Measurements from ENCODE around the gene GRB10. TPM values are rescaled to one million over a fixed set of nuclear protein-coding genes. Genes with fewer than 3 reads are reported as not detected.

Gene GRB10
- total RNA-seq, 1 donor from 2014 or later: 48.6 TPM

DNA sequence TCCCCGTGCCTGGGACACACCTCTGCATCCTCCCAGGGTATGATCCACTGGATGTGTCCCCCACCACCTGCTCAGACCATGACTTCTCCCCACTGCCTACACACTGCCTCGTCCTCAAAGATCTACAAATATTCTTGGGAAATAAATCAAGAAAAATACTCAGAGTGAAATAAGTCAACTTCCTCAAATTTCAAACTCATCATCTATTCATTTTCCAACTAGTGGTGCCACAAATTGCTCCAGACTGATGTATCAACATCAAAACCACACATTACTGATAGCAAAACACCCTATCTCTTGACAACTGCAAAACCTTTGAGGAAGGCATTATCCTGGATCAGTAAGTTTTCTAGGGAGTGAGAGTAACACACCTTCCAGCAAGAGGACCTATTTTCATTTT is 87.7 kb downstream of the GRB10 start:
- H3K4me1 ChIP-seq: peaks cover 5% of the 10 kb centered on the region
- H3K27ac ChIP-seq: no peak overlapping the region
- H3K27me3 ChIP-seq: no peaks in the 10 kb centered on the region
- H3K9me3 ChIP-seq: no peaks in the 10 kb centered on the region
- DNase-seq (ENCODE audit: extremely low spot score in 2 of 2): no peak
- no peak overlapping the region for H3K4me3 ChIP-seq
- no peaks in the 10 kb centered on the region for H3K36me3 ChIP-seq
- intact Hi-C loops (cut with DNase I): no loop called here
- TF ChIP-seq POLR2AphosphoS5 (IDR thresholded peaks at IDR 0.05; ENCODE audit: insufficient read depth in 1 of 2, low read depth in 1 of 2) (no peak), POLR2A (IDR thresholded peaks at IDR 0.05) (no peak)
- TF ChIP-seq, protein P1, sequence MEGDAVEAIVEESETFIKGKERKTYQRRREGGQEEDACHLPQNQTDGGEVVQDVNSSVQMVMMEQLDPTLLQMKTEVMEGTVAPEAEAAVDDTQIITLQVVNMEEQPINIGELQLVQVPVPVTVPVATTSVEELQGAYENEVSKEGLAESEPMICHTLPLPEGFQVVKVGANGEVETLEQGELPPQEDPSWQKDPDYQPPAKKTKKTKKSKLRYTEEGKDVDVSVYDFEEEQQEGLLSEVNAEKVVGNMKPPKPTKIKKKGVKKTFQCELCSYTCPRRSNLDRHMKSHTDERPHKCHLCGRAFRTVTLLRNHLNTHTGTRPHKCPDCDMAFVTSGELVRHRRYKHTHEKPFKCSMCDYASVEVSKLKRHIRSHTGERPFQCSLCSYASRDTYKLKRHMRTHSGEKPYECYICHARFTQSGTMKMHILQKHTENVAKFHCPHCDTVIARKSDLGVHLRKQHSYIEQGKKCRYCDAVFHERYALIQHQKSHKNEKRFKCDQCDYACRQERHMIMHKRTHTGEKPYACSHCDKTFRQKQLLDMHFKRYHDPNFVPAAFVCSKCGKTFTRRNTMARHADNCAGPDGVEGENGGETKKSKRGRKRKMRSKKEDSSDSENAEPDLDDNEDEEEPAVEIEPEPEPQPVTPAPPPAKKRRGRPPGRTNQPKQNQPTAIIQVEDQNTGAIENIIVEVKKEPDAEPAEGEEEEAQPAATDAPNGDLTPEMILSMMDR (IDR thresholded peaks at IDR 0.05): no peak

DNA sequence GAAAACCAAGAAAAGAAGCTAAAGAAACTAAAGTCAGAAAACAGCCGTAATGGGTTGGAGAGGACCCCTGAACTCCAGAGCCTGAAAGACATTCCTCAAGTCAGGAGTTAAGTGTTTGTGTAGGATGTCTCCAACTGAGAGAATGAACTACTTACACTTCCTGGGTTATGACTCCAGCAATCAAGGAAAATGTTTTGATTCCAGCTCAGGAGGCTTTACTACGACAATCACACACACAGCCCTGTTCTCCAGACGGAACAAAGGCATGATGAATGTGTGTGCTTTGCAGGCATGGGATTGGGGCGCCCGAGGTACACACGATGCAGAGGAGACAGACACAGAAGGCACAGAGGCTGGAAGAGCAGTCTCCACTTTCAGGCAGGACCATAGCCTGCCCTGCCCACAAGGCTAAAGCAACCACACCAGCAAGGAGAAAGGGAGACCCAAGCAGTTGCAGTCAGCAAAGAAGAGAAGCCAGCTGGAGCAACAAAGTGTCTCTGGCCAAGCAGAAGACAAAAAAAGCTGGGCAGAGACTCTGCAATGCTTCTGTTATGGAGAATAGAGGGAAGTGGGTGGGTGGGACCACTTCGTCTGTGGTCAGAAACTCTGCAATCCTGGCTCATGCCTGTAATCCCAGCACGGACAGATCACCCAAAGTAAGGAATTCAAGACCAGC is 89.1 kb downstream of the GRB10 start:
- no peak overlapping the region for H3K4me3 ChIP-seq
- H3K9me3 ChIP-seq: no peaks in the 10 kb centered on the region
- TF ChIP-seq POLR2A (IDR thresholded peaks at IDR 0.05) (no peak), POLR2AphosphoS5 (IDR thresholded peaks at IDR 0.05; ENCODE audit: insufficient read depth in 1 of 2, low read depth in 1 of 2) (no peak)
- TF ChIP-seq, protein P1 (IDR thresholded peaks at IDR 0.05): no peak
- H3K27ac ChIP-seq: no peak overlapping the region
- peaks cover 6% of the 10 kb centered on the region for H3K4me1 ChIP-seq
- no peak for DNase-seq (ENCODE audit: extremely low spot score in 2 of 2)
- no peaks in the 10 kb centered on the region for H3K27me3 ChIP-seq
- intact Hi-C loops (cut with DNase I): no loop called here
- no peaks in the 10 kb centered on the region for H3K36me3 ChIP-seq

DNA sequence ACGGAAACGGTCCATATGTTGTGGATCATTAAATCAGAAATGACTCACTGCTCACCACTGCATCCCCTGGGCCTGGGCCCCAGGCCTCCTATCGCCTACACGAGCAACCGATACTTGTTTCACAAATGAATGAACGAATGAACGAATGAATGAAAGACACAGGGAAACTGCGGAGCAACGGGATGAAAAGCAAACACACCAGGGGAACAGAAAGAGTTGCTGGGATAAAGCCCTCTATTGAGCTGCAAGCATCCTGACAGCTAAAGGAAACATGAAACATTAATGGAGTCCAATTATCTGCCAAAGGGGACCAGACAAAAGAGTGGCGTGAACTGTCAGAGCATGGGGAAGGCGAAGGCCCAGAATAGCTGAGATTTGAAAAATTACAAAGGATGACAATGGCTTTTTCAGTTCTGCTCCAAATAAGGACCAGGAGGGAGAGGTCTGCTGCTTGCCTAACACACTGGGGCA is 92.1 kb downstream of the GRB10 start:
- H3K4me3 ChIP-seq: no peak overlapping the region
- no peaks in the 10 kb centered on the region for H3K27me3 ChIP-seq
- no peaks in the 10 kb centered on the region for H3K9me3 ChIP-seq
- DNase-seq (ENCODE audit: extremely low spot score in 2 of 2): no peak
- no peak overlapping the region for H3K27ac ChIP-seq
- intact Hi-C loops (cut with DNase I): no loop called here
- TF ChIP-seq, protein P1 (IDR thresholded peaks at IDR 0.05): no peak
- TF ChIP-seq POLR2A (IDR thresholded peaks at IDR 0.05) (no peak), POLR2AphosphoS5 (IDR thresholded peaks at IDR 0.05; ENCODE audit: insufficient read depth in 1 of 2, low read depth in 1 of 2) (no peak)
- peaks cover 13% of the 10 kb centered on the region for H3K4me1 ChIP-seq
- H3K36me3 ChIP-seq: no peaks in the 10 kb centered on the region

DNA sequence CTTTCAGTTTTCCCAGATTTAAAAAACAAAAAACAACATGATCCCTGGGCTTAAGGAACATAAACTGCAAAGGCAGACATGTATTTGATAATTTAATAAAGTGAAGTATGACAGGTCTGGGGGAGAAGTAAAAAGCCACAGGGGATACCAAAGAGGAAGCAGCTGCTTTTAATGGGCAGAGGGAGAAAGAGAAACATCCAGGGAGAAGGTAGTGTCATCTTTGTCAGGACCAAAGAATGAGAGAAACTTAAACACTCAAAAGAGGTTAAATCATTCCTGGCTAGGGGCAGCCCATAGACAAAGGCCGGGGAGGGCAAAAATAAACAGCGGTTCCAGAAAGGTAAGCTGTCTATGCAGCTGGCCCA is 94.5 kb downstream of the GRB10 start:
- no peak for DNase-seq (ENCODE audit: extremely low spot score in 2 of 2)
- Histone ChIP-seq H3K36me3 (no peaks in the 10 kb centered on the region), H3K9me3 (no peaks in the 10 kb centered on the region), H3K4me3 (no peak overlapping the region), H3K27ac (no peak overlapping the region), H3K4me1 (peaks cover 16% of the 10 kb centered on the region), H3K27me3 (no peaks in the 10 kb centered on the region)
- TF ChIP-seq POLR2AphosphoS5 (IDR thresholded peaks at IDR 0.05; ENCODE audit: insufficient read depth in 1 of 2, low read depth in 1 of 2) (no peak), POLR2A (IDR thresholded peaks at IDR 0.05) (no peak)
- TF ChIP-seq, protein P1 (IDR thresholded peaks at IDR 0.05): no peak
- intact Hi-C loops (cut with DNase I): loop anchor here (10.0 kb wide), 1 partner anchor 223 kb away; no protein-coding TSS in a partner anchor

DNA sequence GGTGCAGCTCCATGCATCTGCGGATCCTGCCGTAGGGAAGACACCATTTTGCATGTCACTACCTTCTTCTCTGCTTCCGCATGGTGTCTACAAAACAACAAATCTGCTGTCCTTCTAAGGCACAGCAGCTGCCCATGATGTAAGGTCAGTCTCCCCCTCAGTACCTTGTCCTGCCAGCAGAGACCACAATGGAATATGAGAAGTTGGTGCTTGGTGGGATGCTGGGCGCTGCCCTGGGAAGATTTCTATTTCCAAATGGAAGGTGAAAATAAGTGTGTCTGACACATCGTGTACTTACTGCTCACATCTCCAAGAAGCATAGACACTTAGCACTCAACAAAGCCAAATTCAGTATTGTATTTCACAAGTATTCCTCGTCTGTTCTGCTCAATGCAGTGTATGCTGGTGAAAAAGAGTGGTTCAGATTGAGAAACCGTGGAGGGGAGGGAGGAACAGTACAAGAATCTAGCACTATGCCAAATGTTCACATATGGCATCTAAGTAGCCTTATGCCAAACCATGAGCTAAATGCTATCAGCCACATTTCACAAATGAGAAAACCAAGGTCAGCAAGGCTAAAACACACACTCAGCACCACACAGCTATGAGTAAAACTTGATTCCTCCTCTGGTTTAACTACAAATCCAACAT is 95.0 kb downstream of the GRB10 start:
- no peaks in the 10 kb centered on the region for H3K27me3 ChIP-seq
- DNase-seq (ENCODE audit: extremely low spot score in 2 of 2): no peak
- H3K36me3 ChIP-seq: no peaks in the 10 kb centered on the region
- intact Hi-C loops (cut with DNase I): loop anchor here (10.0 kb wide), 1 partner anchor 223 kb away; no protein-coding TSS in a partner anchor
- H3K27ac ChIP-seq: no peak overlapping the region
- no peak for TF ChIP-seq POLR2AphosphoS5 (IDR thresholded peaks at IDR 0.05; ENCODE audit: insufficient read depth in 1 of 2, low read depth in 1 of 2)
- TF ChIP-seq POLR2A (IDR thresholded peaks at IDR 0.05): no peak
- TF ChIP-seq, protein P1 (IDR thresholded peaks at IDR 0.05): no peak
- no peak overlapping the region for H3K4me3 ChIP-seq
- no peaks in the 10 kb centered on the region for H3K9me3 ChIP-seq
- H3K4me1 ChIP-seq: peaks cover 16% of the 10 kb centered on the region
